Upper lobe of right lung (tissue), 1 donor: ENCODE measurements around the gene MYO16. TPM values are rescaled to one million over a fixed set of nuclear protein-coding genes. Genes with fewer than 3 reads are reported as not detected.
A peak's percentile ranks its signal among the peaks of the same experiment; 100 is the strongest.

Experiments used
- ATAC-seq: fragments of 200-7000 bp; cut with Tn5 transposase; one replicate; pipeline ENCODE4 v1.9.1; 2020; ENCODE audit warnings: mild to moderate bottlenecking, moderate library complexity
- DNase-seq: peaks from one replicate; pipeline ENCODE4 v3.0.0-alpha.2; 2020
- H3K27ac ChIP-seq: fragments of 200-600 bp; one replicate; pipeline ENCODE4 v1.8.0; 2022
- H3K27me3 ChIP-seq: fragments of 200-600 bp; one replicate; pipeline ENCODE4 v1.8.0; 2022; ENCODE audit warnings: mild to moderate bottlenecking
- H3K36me3 ChIP-seq: fragments of 200-600 bp; one replicate; pipeline ENCODE4 v1.8.0; 2022
- H3K4me1 ChIP-seq: fragments of 200-600 bp; one replicate; pipeline ENCODE4 v1.8.0; 2022
- H3K4me3 ChIP-seq: fragments of 200-600 bp; one replicate; pipeline ENCODE4 v1.8.0; 2022; ENCODE audit warnings: mild to moderate bottlenecking
- H3K9me3 ChIP-seq: fragments of 200-600 bp; one replicate; pipeline ENCODE4 v1.8.0; 2022
- CTCF ChIP-seq: fragments of 200-600 bp; IDR thresholded peaks from one replicate; pipeline ENCODE4 v1.8.0; 2022; ENCODE audit warnings: antibody characterized with exemption
- intact Hi-C: fragments of 100-400 bp; cut with DNase I; formaldehyde crosslinking; loops from one replicate; pipeline ENCODE4 v1.11.0; 2022
- total RNA-seq: library from RNA; stranded (reverse); fragmentation: NEBNext Ultra II Directional; extraction: Animal tissue kit (Norgen Biotek cat#: 25700); gene quantifications from one replicate; pipeline ENCODE4 v1.2.1, GENCODE V29; 2021
- donor health status: DM: no; HTN: yes; CAD: no; lungs with severe emphysema.

The MYO16 gene
- total RNA-seq, 1 donor from 2014 or later = 0.46 TPM

- Histone ChIP-seq H3K27ac (no peak overlapping the region), H3K36me3 (no peaks in the 10 kb centered on the region), H3K4me1 (peaks cover 10% of the 10 kb centered on the region), H3K4me3 (no peak overlapping the region), H3K9me3 (no peaks in the 10 kb centered on the region), H3K27me3 (no peaks in the 10 kb centered on the region)
- no peak for ATAC-seq
- intact Hi-C loops = no loop called here
- no peak for TF ChIP-seq CTCF
- DNase-seq = no peak
Measured at GRCh38 chr13:109154546-109154945, 525.1 kb downstream of the MYO16 start.

DNA sequence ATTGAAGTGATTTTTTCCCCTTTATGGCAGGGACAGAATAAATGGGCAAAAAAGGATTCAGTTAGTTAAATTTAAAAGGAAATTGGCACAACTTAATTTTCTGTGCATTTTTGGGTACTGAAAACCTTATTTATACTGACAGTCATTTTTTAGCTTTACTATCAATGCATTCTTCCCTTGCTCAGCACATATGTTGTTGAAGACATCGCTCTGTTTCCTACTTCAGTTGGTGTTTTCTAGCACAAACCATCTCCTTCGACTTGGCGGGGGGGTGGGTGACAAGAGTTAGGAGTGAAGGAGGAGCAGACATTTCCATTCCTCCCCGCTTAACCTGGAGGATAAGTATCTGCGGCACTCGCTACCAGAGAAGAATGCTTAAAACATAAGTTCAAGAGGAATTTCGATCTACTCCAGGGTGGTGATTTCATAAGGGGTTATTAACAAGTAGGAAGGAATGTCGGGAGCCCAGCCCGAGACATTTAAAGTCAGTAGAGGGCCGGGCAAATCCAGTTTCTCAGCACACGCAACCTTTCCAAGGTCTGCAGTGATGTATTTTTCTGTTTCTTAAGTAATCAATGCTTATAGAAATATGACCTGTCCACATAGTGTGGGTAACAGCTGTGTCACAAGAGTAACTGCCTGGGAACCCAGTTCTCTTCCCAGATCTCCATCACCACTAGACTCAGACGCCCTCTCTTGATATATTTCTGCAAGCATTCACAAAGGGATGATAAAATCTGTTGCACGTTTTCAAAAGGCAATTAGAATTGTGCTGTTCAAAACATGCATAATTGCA is 525.8 kb downstream of the MYO16 start:
- intact Hi-C loops = no loop called here
- H3K4me1 ChIP-seq = peaks cover 10% of the 10 kb centered on the region
- ATAC-seq (peak; percentile 69), DNase-seq (no peak)
- no peak for TF ChIP-seq CTCF
- H3K9me3 ChIP-seq = no peaks in the 10 kb centered on the region
- H3K27ac ChIP-seq = peak overlapping the region; percentile 9
- no peaks in the 10 kb centered on the region for H3K36me3 ChIP-seq
- H3K27me3 ChIP-seq = no peaks in the 10 kb centered on the region
- H3K4me3 ChIP-seq = no peak overlapping the region

DNA sequence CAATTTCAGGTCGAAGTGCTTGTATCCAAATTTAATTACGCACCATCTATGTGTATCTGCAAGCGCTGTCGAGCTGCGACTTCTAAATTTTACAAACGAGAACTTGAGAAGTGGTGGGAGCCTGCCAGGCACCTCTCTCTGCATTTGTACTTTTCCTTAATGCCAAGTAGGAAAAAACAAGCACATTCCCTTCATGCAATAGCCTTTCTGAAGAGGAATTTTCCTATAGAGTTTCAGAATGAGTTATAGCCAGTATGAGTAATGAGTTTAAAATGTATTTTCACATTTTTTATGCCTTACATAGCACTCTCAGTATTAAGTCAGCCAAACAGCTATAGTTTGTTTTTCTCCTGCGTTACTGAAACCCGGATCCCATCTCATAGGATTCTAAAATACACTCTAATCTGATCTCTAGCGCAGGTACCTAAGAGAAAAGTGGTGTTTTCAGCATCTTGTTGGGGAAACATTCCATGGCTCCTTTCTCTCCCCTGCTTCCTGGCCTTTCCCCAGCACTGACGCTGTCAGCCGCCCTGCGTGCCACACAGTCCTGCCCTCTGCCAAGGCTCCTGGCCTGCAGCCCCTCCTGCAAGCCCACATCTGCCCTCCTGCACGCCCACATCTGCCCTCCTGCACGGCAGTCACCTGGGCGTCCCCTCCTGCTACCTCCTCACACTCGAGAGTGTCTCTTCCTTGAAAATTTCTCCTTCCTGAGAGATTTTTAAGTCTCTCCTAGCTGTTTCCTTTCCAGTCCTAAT is 526.9 kb downstream of the MYO16 start:
- no peaks in the 10 kb centered on the region for H3K27me3 ChIP-seq
- peak overlapping the region; percentile 63 for H3K27ac ChIP-seq
- peak; percentile 42 for ATAC-seq
- H3K36me3 ChIP-seq = no peaks in the 10 kb centered on the region
- TF ChIP-seq CTCF = no peak
- H3K4me1 ChIP-seq = peaks cover 10% of the 10 kb centered on the region
- no peak overlapping the region for H3K4me3 ChIP-seq
- H3K9me3 ChIP-seq = no peaks in the 10 kb centered on the region
- intact Hi-C loops = no loop called here
- peak; percentile 66 for DNase-seq

- Histone ChIP-seq H3K27ac (no peak overlapping the region), H3K4me1 (peaks cover 10% of the 10 kb centered on the region), H3K9me3 (no peaks in the 10 kb centered on the region), H3K27me3 (no peaks in the 10 kb centered on the region), H3K36me3 (no peaks in the 10 kb centered on the region), H3K4me3 (no peak overlapping the region)
- DNase-seq = no peak
- TF ChIP-seq CTCF = no peak
- ATAC-seq = peak; percentile 64
- intact Hi-C loops = no loop called here
Measured at GRCh38 chr13:109157275-109157674, 527.9 kb downstream of the MYO16 start.

GRCh38 chr13:109158383-109158782 is 529.0 kb downstream of the MYO16 start:
- Histone ChIP-seq H3K4me1 (peaks cover 10% of the 10 kb centered on the region), H3K27me3 (no peaks in the 10 kb centered on the region), H3K36me3 (no peaks in the 10 kb centered on the region), H3K9me3 (no peaks in the 10 kb centered on the region), H3K4me3 (no peak overlapping the region), H3K27ac (no peak overlapping the region)
- TF ChIP-seq CTCF = no peak
- ATAC-seq (no peak), DNase-seq (no peak)
- intact Hi-C loops = no loop called here
